Smooth muscle cell of the coronary artery (primary cell): ENCODE measurements around the gene LTB4R2. TPM values are rescaled to one million over a fixed set of nuclear protein-coding genes. Genes with fewer than 3 reads are reported as not detected.

Source experiments
- total RNA-seq: library from RNA; depleted of rRNA; stranded (reverse); fragments of >200 nt; gene quantifications from 2 replicates; pipeline ENCODE4 v1.2.3, GENCODE V29; 2014; ENCODE audit warnings: low replicate concordance

Gene LTB4R2
- total RNA-seq: 1.2 and 2.3 TPM in 2 replicates

GRCh38 chr14:24309538-24310264, at the start of gene LTB4R2:
Gene LTB4R2 (plus strand): TSS chr14:24310140. CDS start chr14:24310665, 525 bp downstream.

GRCh38 chr14:24262821-24263733, 46.9 kb upstream of the LTB4R2 start, which contains the start of gene TGM1:
Gene TGM1 (minus strand): TSS chr14:24263177. CDS start chr14:24262352, 825 bp downstream.

GRCh38 chr14:24271134-24271833, 38.7 kb upstream of the LTB4R2 start, which contains the start of gene RABGGTA:
Gene RABGGTA (minus strand): TSS chr14:24271597. CDS start chr14:24271115, 482 bp downstream.

GRCh38 chr14:24299255-24300191, 10.4 kb upstream of the LTB4R2 start, which contains the start of the genes DHRS1 and NOP9:
Gene DHRS1 (minus strand): TSS chr14:24299780. CDS start chr14:24299106, 674 bp downstream.
Gene NOP9 (plus strand): TSS chr14:24299850. CDS start chr14:24299955, 105 bp downstream.

GRCh38 chr14:24307575-24308341, 2.2 kb upstream of the LTB4R2 start, which contains the start of gene CIDEB:
Gene CIDEB (minus strand): TSS chr14:24307977. CDS start chr14:24307858, 119 bp downstream.

GRCh38 chr14:24310646-24311604, 985 bp downstream of the LTB4R2 start, which contains the start of gene LTB4R:
Gene LTB4R (plus strand): TSS chr14:24311502. CDS start chr14:24315652, 4,150 bp downstream.

GRCh38 chr14:24334431-24335291, 24.7 kb downstream of the LTB4R2 start, which contains the start of gene ADCY4:
Gene ADCY4 (minus strand): TSS chr14:24335071. CDS start chr14:24334652, 419 bp downstream.

GRCh38 chr14:24339284-24340151, 29.6 kb downstream of the LTB4R2 start, which contains the start of gene RIPK3:
Gene RIPK3 (minus strand): TSS chr14:24339991. CDS start chr14:24339826, 165 bp downstream.

Other genes with a start within 250 kb of the LTB4R2 start
- not detected in 2 replicates for gene CPNE6, start 238.6 kb upstream of the LTB4R2 start, total RNA-seq
- 13.3 and 44.0 TPM in 2 replicates for gene PCK2, start 215.8 kb upstream of the LTB4R2 start, total RNA-seq
- gene DCAF11, start 195.4 kb upstream of the LTB4R2 start, total RNA-seq: 59.1 and 62.1 TPM in 2 replicates
- gene NRL, start 195.2 kb upstream of the LTB4R2 start, total RNA-seq: 0.47 and 1.2 TPM in 2 replicates
- gene FITM1, start 179.5 kb upstream of the LTB4R2 start, total RNA-seq: 0.23 TPM in 1 of 2 replicates, not detected in the other
- 55.3 and 80.6 TPM in 2 replicates for gene PSME1, start 173.9 kb upstream of the LTB4R2 start, total RNA-seq
- 19.2 and 21.9 TPM in 2 replicates for gene EMC9, start 168.5 kb upstream of the LTB4R2 start, total RNA-seq
- gene PSME2, start 163.5 kb upstream of the LTB4R2 start, total RNA-seq: 28.2 and 87.8 TPM in 2 replicates
- gene RNF31, start 162.6 kb upstream of the LTB4R2 start, total RNA-seq: 22.2 and 24.9 TPM in 2 replicates
- 68.4 and 96.8 TPM in 2 replicates for gene IRF9, start 148.9 kb upstream of the LTB4R2 start, total RNA-seq
- 0.12 and 0.83 TPM in 2 replicates for gene REC8, start 138.1 kb upstream of the LTB4R2 start, total RNA-seq
- gene IPO4, start 121.3 kb upstream of the LTB4R2 start, total RNA-seq: 27.1 and 41.9 TPM in 2 replicates
- gene TM9SF1, start 114.7 kb upstream of the LTB4R2 start, total RNA-seq: 42.9 and 55.9 TPM in 2 replicates
- gene TSSK4, start 104.4 kb upstream of the LTB4R2 start, total RNA-seq: 0.12 TPM in 1 of 2 replicates, not detected in the other
- gene CHMP4A, start 96.7 kb upstream of the LTB4R2 start, total RNA-seq: 24.2 and 29.7 TPM in 2 replicates
- gene MDP1, start 94.1 kb upstream of the LTB4R2 start, total RNA-seq: 10.8 and 18.3 TPM in 2 replicates
- 272 and 446 TPM in 2 replicates for gene NEDD8, start 77.8 kb upstream of the LTB4R2 start, total RNA-seq
- 72.7 and 109 TPM in 2 replicates for gene GMPR2, start 77.2 kb upstream of the LTB4R2 start, total RNA-seq
- 38.3 and 42.2 TPM in 2 replicates for gene TINF2, start 67.5 kb upstream of the LTB4R2 start, total RNA-seq
- 1.6 and 2.5 TPM in 2 replicates for gene TGM1, start 47.0 kb upstream of the LTB4R2 start, total RNA-seq
- 16.8 and 22.3 TPM in 2 replicates for gene RABGGTA, start 38.5 kb upstream of the LTB4R2 start, total RNA-seq
- 13.5 and 20.9 TPM in 2 replicates for gene DHRS1, start 10.4 kb upstream of the LTB4R2 start, total RNA-seq
- 14.4 and 17.4 TPM in 2 replicates for gene NOP9, start 10.3 kb upstream of the LTB4R2 start, total RNA-seq
- 0.08 and 3.3 TPM in 2 replicates for gene CIDEB, start 2.2 kb upstream of the LTB4R2 start, total RNA-seq
- 0.75 and 6.3 TPM in 2 replicates for gene LTB4R, start 1.4 kb downstream of the LTB4R2 start, total RNA-seq
- gene ADCY4, start 24.9 kb downstream of the LTB4R2 start, total RNA-seq: 0.60 and 16.7 TPM in 2 replicates
- gene RIPK3, start 29.9 kb downstream of the LTB4R2 start, total RNA-seq: 0.23 and 9.4 TPM in 2 replicates
- gene NFATC4, start 58.0 kb downstream of the LTB4R2 start, total RNA-seq: 18.4 and 77.3 TPM in 2 replicates
- 3.2 and 9.0 TPM in 2 replicates for gene NYNRIN, start 88.9 kb downstream of the LTB4R2 start, total RNA-seq
- gene CBLN3, start 119.5 kb downstream of the LTB4R2 start, total RNA-seq: 1.6 and 7.4 TPM in 2 replicates
- gene KHNYN, start 119.8 kb downstream of the LTB4R2 start, total RNA-seq: 42.2 and 45.3 TPM in 2 replicates
- 4.4 and 11.3 TPM in 2 replicates for gene SDR39U1, start 132.6 kb downstream of the LTB4R2 start, total RNA-seq
- not detected in 2 replicates for gene CMA1, start 198.1 kb downstream of the LTB4R2 start, total RNA-seq